WI38 (cell line): ENCODE measurements around the gene KRT28.

Experiments
- H3K4me3 ChIP-seq: 2 replicates; pipeline ENCODE4 v1.5.1; 2011; ENCODE audit warnings: low read depth, mild to moderate bottlenecking, control low read depth, low read length
- TF ChIP-seq, protein P1 (sequence below): IDR thresholded peaks from 2 replicates; pipeline ENCODE4 v1.5.1; 2012; ENCODE audit warnings: low read depth, mild to moderate bottlenecking, control low read depth, low read length

The KRT28 gene

DNA sequence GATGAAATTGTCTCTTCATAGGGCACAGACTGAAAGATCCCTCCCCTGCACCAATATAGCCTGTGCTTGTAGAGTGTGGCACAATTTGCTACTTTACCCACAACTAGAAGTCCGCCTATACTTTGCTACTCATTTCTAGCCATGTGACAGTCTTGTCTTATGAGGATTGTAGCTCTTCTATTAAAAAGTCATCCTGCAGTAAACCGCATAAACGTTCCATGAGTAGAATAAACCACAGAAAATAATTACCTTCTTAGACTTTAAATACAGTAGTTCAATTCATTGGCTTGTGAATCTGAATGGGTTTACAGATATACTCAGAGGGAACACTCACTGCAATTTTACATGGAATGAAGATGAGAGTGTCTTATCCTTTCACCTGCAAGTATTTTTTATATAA is 21.8 kb downstream of the KRT28 start:
- TF ChIP-seq, protein P1, sequence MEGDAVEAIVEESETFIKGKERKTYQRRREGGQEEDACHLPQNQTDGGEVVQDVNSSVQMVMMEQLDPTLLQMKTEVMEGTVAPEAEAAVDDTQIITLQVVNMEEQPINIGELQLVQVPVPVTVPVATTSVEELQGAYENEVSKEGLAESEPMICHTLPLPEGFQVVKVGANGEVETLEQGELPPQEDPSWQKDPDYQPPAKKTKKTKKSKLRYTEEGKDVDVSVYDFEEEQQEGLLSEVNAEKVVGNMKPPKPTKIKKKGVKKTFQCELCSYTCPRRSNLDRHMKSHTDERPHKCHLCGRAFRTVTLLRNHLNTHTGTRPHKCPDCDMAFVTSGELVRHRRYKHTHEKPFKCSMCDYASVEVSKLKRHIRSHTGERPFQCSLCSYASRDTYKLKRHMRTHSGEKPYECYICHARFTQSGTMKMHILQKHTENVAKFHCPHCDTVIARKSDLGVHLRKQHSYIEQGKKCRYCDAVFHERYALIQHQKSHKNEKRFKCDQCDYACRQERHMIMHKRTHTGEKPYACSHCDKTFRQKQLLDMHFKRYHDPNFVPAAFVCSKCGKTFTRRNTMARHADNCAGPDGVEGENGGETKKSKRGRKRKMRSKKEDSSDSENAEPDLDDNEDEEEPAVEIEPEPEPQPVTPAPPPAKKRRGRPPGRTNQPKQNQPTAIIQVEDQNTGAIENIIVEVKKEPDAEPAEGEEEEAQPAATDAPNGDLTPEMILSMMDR = no peak
- no peak overlapping the region for H3K4me3 ChIP-seq

DNA sequence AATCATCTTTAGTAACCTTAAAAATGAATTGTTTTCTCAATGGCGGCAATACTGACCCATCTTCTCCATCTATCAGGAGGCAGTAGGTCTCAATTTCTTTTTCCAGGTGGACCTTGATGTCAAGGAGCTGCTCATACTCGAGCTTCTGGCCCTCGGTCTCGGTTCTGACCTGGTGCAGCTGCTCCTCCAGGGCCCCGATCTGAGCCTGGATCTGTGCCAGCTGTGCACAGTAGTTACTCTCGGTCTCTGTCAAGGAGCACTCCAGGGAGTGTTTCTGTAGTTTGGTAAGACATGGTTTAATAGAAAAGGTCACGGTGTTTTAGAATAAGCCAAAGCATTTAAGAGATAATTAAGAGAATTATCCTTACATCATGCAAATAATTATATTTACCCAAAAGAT is 22.3 kb downstream of the KRT28 start:
- TF ChIP-seq, protein P1 = no peak
- H3K4me3 ChIP-seq = no peak overlapping the region

DNA sequence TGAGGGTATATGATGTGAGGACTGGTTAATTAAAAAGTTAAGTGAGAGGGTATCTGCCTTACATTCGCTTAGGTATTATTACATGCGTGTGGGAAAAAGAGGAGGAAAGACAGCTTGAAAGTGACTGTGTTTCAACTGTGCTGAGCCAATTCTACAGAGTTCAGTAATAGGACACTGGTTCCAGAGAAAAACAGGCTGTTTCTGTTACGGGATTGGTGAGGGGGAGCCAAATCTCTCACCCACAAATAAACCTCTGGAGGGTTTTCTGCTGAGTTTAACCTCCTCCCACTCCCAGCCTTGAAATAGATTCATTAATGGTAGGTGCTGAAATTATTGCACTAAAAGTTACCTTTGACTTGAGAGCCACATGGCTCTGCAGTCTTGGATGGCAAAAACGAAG is 23.8 kb downstream of the KRT28 start:
- TF ChIP-seq, protein P1 = no peak
- no peak overlapping the region for H3K4me3 ChIP-seq

DNA sequence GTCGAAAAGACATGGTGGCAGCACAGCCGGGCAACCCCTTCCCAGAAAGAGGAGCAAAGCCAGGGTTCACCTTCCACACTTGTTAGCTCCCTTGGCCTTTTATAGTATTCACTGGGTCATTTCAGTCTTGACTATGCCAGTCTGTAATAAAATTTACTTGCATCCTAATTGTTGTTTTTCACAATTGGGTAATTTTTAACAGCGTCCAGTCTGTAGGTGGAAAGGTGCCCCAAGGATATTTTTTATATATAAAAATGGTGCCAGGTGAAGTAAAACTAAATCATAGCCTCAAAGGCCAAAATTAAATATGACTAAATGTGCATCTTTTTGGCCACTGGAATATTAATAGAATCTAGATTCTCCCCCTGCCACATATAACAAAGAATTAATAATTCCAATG is 27.7 kb downstream of the KRT28 start, which contains the start of gene KRT26:
KRT26 (minus strand) TSS at position 101 of the 400 bp plus-strand sequence; CDS start at position 13, 88 bp downstream.
- H3K4me3 ChIP-seq = no peak within 1 kb of the TSS
- TF ChIP-seq, protein P1 = no peak

DNA sequence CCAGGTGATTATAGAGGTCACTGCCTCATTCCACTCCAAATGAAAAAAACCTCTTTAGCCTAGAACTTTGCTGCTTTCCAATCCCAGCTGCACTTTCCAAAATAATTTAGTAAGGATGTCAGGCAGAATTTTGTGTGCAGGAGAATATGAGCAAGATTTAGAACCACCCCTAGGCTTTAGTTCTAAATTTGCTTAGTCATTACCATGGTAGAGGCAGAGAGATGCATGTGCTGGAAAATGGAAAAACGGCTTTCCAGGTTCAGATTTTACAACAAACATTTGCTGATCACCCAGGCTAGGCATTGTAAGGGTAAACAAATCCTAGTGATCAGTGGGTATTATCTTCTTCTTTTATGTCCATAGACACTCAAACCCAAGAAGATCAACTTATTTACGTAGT is 34.1 kb downstream of the KRT28 start:
- no peak overlapping the region for H3K4me3 ChIP-seq
- TF ChIP-seq, protein P1 = no peak

DNA sequence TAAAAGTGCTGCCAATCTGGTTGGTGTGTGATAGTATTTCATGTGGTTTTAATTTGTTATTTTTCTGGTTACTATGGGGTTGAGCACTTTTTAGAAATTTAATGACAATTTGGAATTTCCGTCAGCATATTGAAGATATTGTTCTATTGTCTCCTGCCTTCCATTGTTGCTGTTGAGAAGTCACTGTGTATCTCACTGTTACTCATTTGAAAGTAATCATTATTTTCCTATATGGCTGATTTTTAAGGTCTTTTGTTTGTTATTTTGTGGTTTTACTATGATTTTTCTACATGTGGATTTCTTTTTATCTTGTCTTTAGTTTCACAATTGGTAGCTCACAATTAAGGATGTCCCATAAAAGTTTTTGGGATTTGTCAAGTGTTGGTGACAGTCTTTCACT is 36.0 kb downstream of the KRT28 start:
- TF ChIP-seq, protein P1 = no peak
- no peak overlapping the region for H3K4me3 ChIP-seq

DNA sequence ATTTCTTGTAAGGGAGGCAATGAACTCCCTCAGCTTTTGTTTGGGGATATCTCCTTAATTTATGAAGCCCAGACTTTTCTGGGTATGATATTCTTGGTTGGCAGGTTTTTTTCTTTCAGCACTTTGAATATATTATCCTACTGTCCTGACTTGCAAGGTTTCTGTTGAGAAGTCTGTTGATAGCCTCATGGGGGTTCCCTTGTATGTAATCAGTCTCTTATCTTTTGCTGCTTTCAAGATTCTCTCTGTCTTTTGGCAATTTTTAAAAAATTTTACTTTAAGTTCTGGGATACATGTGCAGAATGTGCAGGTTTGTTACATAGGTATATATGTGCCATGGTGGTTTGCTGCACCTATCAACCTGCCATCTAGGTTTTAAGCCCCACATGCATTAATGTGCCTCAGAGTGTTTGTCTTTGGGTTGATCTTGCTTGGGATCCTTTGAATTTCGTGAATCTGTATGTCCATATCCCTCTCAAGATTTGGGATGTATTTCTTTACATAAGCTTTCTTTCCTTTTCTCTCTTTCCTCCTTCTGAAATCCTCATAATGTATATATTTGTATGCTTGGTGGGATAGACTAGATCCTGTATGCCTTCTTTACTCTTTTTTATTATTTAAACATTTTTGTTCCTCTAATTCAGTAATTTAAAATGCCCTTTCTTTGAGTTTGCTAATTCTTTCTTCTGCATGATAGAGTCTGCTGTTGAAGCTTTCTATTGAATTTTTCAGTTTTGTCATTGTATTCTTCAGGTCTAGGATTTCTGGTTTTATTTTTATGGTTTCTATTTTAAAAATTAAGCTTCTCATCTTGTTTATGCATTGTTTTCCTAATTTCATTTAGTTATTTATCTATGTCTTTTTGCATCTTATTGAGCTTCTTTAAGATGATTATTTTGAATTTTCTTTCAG is 39.4 kb downstream of the KRT28 start:
- TF ChIP-seq, protein P1 = no peak
- no peak overlapping the region for H3K4me3 ChIP-seq
